ENCODE results near the gene RAB43.
A peak's percentile ranks its signal among the peaks of the same experiment; 100 is the strongest.

The RAB43 gene

DNA sequence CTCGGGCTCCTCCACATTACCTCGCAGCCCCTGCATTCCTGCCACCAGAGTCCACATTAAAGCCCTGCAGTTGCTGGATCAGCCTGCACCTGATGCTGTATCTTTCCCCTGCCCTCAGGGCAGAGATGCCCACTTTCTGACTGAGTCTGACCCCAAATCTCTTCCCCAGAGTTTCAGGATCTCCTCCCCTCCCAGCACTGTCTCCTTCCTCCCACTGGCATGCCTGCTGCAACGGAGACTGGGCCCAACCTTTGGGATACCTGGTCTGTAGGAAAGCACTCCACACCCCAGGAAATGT lies 81.6 kb downstream of the RAB43 start:
- DNase-seq (ENCODE audit: low spot score): no peak
- Histone ChIP-seq H3K27me3 (ENCODE audit: insufficient read depth, poor library complexity, severe bottlenecking) (no peaks in the 10 kb centered on the region), H3K9me3 (ENCODE audit: severe bottlenecking) (no peaks in the 10 kb centered on the region), H3K4me1 (ENCODE audit: insufficient read depth, poor library complexity, severe bottlenecking) (no peaks in the 10 kb centered on the region), H3K4me3 (ENCODE audit: severe bottlenecking) (no peak overlapping the region), H3K36me3 (ENCODE audit: low read depth) (no peaks in the 10 kb centered on the region), H3K27ac (ENCODE audit: poor library complexity, severe bottlenecking) (no peak overlapping the region)
- no peak for ATAC-seq (ENCODE audit: low read depth)
- TF ChIP-seq, protein P1, sequence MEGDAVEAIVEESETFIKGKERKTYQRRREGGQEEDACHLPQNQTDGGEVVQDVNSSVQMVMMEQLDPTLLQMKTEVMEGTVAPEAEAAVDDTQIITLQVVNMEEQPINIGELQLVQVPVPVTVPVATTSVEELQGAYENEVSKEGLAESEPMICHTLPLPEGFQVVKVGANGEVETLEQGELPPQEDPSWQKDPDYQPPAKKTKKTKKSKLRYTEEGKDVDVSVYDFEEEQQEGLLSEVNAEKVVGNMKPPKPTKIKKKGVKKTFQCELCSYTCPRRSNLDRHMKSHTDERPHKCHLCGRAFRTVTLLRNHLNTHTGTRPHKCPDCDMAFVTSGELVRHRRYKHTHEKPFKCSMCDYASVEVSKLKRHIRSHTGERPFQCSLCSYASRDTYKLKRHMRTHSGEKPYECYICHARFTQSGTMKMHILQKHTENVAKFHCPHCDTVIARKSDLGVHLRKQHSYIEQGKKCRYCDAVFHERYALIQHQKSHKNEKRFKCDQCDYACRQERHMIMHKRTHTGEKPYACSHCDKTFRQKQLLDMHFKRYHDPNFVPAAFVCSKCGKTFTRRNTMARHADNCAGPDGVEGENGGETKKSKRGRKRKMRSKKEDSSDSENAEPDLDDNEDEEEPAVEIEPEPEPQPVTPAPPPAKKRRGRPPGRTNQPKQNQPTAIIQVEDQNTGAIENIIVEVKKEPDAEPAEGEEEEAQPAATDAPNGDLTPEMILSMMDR (IDR thresholded peaks at IDR 0.05; ENCODE audit: poor library complexity, severe bottlenecking): no peak

DNA sequence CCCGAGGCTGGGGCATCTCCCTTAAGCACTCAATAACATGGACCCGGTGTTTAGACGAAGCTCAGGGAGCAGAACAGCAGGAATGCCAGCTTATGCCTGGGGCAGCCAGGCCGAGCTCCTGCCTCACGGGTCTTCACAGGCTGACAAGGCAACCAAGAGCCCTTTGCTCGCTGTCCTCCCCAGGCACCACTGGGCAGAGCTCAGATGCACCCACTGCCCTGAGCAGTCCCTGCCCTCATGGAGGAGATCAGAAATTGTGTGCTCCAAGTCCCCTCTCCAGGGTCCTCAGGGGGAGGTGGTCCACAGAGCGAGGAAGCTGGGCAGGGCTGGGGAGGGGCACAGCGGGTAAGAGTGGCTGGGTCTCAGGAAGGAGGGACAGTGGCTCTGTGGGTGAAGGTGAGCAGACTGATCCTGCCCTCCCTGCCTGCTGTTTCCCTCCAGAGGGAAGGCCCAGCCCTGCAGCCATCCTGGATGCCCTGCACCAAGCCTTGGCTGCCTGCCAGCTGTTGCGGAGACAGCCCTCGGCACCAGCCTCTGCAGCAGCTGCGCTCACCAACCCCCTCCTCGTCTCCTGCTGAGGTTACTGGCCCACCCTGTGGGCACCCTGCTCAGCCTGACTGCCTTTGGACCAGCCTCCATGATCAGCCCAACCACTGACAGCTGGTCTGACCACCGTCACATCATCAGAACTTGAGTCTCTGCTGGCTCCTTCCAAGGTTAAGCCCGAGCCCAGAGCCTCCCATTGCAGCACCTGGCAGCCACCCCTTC lies 82.1 kb downstream of the RAB43 start:
- Histone ChIP-seq H3K4me3 (ENCODE audit: severe bottlenecking) (no peak overlapping the region), H3K27me3 (ENCODE audit: insufficient read depth, poor library complexity, severe bottlenecking) (no peaks in the 10 kb centered on the region), H3K36me3 (ENCODE audit: low read depth) (no peaks in the 10 kb centered on the region), H3K27ac (ENCODE audit: poor library complexity, severe bottlenecking) (no peak overlapping the region), H3K4me1 (ENCODE audit: insufficient read depth, poor library complexity, severe bottlenecking) (no peaks in the 10 kb centered on the region), H3K9me3 (ENCODE audit: severe bottlenecking) (no peaks in the 10 kb centered on the region)
- DNase-seq (ENCODE audit: low spot score): no peak
- TF ChIP-seq, protein P1 (IDR thresholded peaks at IDR 0.05; ENCODE audit: poor library complexity, severe bottlenecking): no peak
- peak; percentile 36; the same call in 1 of the 3 replicates for ATAC-seq (ENCODE audit: low read depth)

DNA sequence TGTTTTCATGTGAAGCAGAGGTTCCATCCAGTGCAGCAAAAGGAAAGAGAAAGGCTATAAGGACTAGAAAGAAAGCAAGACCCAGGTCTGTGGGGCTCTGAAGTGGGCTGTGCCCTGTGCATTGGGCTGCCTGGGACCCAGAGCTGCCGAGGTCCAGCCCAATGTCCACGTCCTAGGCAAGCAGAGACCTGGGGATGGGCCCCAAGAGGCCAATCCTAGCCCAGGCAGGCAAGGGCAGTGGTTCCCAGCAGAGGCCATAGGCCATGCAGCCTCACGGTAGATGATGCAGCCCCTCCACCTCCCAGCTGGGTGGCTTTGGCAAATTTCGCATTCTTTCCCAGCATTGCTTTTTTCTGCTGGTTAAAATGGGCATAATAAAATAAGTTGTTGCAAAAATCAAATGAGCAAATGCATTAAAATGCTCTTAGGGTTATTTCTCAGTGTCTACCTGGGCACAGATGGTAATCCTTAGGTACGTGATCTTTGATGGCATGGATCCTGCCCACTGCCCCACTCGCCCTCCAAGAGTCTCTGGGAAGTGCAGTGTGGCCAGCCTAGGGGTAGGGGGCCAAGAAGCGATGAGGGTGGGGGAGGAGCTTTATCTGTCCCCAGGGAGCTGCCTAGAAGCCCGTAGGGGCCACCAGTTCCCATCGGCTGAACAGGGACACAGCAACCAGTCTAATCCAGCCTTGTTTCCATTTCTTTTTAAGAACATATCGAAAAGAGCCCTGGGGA lies 83.3 kb downstream of the RAB43 start:
- Histone ChIP-seq H3K36me3 (ENCODE audit: low read depth) (no peaks in the 10 kb centered on the region), H3K27me3 (ENCODE audit: insufficient read depth, poor library complexity, severe bottlenecking) (no peaks in the 10 kb centered on the region), H3K9me3 (ENCODE audit: severe bottlenecking) (no peaks in the 10 kb centered on the region), H3K4me3 (ENCODE audit: severe bottlenecking) (no peak overlapping the region), H3K27ac (ENCODE audit: poor library complexity, severe bottlenecking) (no peak overlapping the region), H3K4me1 (ENCODE audit: insufficient read depth, poor library complexity, severe bottlenecking) (no peaks in the 10 kb centered on the region)
- ATAC-seq (ENCODE audit: low read depth): no peak
- no peak for DNase-seq (ENCODE audit: low spot score)
- TF ChIP-seq, protein P1 (IDR thresholded peaks at IDR 0.05; ENCODE audit: poor library complexity, severe bottlenecking): no peak
